ENCODE data around the gene FOXO6. TPM values are rescaled to one million over a fixed set of nuclear protein-coding genes. Genes with fewer than 3 reads are reported as not detected.

FOXO6 gene
- total and polyA plus RNA-seq, 2 of the 13 experiments (the other 11 are each of a cell fraction or from before 2014, with no cell fraction given), result 0.13 TPM; not detected in 1

DNA sequence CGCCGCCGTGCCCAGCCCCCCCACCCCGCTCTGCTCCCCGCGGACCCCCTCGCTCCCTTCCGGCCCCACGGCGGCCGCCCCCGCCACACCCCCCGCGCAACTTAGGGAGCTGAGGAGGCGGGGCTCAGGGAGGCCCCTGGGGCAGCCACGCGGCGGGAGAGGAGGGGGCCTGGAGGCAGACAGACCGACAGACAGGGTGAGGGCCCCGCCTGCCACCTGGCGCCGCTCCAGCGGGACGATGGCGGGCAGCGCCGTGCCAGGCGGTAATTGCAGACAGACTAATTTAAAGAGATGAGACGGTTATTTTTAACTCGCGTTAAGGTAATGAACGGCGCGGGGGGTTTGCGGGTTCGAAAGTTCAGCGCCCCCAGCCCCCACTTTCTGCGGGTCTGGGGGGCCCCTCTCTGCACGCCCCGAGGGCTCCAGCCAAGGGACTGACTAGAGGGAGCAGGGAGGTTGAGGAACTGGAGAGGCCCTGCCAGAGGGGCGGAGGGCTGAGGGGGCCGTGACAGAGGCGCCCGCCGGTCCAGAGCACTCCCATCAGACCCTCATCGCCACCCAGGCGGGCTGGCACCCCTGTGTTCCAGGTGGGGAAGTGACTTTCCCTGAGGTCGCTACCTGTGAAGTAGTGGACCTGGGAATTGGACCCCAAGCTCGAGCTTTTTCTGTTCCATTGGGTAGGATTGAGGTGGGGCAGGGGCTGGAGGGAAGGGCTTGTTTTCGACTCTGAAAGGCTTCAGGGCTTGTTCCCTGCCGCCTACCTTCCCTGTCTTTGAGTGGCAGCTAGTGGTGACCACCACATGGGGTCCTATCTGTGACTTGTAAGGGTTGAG lies 5.4 kb downstream of the FOXO6 start (continued):
- TF ChIP-seq HNRNPLL (IDR thresholded peaks at IDR 0.05; ENCODE audit: low read depth, low read length, poor library complexity, severe bottlenecking) (no peak), ZNF768 (CRISPR knock-in tag; IDR thresholded peaks at IDR 0.05) (no peak)

DNA sequence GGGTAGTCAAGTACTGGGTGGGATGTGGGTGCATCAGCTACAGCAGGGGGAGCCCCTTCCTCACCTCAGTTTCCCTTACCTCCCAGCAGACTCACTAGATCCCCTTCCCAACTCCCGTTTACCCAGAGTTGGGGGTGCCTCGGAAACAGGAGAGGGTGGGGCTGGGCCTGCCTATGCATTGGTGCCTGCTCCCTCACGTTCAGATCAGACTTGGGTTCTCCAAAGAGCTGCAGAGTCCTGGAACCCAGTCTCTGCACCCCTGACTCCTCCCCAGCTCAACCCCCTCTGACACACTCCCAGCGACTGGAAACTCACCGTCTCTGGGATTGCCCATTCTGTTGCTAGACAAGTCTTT lies 6.0 kb downstream of the FOXO6 start:
- WGBS (ENCODE audit: low lambda C conversion rate), result 80% methylated on average over 2 of the region's 5 CpGs
- no TSS peak for BruUV-seq (replicated peaks)
- peaks cover 9 to 27% of the 10 kb centered on the region in 2 experiments for H3K27me3 ChIP-seq (ENCODE audit: control insufficient read depth in 1 of 2, insufficient read depth in 2 of 2, low read length in 2 of 2)
- no peak overlapping the region for H3K27ac ChIP-seq (ENCODE audit: extremely low read length, insufficient read depth, low read length)
- H4K20me1 ChIP-seq (ENCODE audit: insufficient read depth, low read length), result peaks cover 3% of the 10 kb centered on the region; the same call in 1 of the 2 replicates
- no peak for ATAC-seq
- no peaks in the 10 kb centered on the region for H3K36me3 ChIP-seq (replicated peaks in 1 of 2; ENCODE audit: control insufficient read depth in 1 of 2, insufficient read depth in 2 of 2, low read length in 2 of 2)
- POLR2A ChIA-PET, result no interaction called here
- no peaks in the 10 kb centered on the region for H3K79me2 ChIP-seq (ENCODE audit: insufficient read depth, low read length)
- no peak for FAIRE-seq
- H2AFZ ChIP-seq (ENCODE audit: low read length), result no peak overlapping the region
- H3K4me1 ChIP-seq (ENCODE audit: insufficient read depth, low read length), result peaks cover 23% of the 10 kb centered on the region
- H3K4me2 ChIP-seq (ENCODE audit: low read depth, low read length), result no peak overlapping the region
- CTCF ChIA-PET (ENCODE audit: low intra/inter-chr PET ratio, low total read pairs), result no interaction called here
- DNase-seq (ENCODE audit: low spot score), result no peak
- no peaks in the 10 kb centered on the region for H3K9me3 ChIP-seq (ENCODE audit: low read length)
- in situ Hi-C loops (cut with HindIII; ENCODE audit: extremely low pct_ligation_motif_present, low pct_unique_long_range_greater_than_20kb), result no loop called here
- TF ChIP-seq ZNF205 (CRISPR knock-in tag; IDR thresholded peaks at IDR 0.05) (no peak), THAP11 (CRISPR knock-in tag; IDR thresholded peaks at IDR 0.05) (no peak), HOXA5 (CRISPR knock-in tag; IDR thresholded peaks at IDR 0.05) (no peak), ZSCAN20 (CRISPR knock-in tag; IDR thresholded peaks at IDR 0.05; ENCODE audit: borderline replicate concordance) (no peak), KMT2B (CRISPR knock-in tag; IDR thresholded peaks at IDR 0.05) (no peak), POLR2AphosphoS2 (IDR thresholded peaks at IDR 0.05; ENCODE audit: low read depth, low read length) (no peak), HES4 (CRISPR knock-in tag; IDR thresholded peaks at IDR 0.05; ENCODE audit: borderline replicate concordance) (no peak), NKX3-1 (CRISPR knock-in tag; IDR thresholded peaks at IDR 0.05) (no peak), HNRNPK (IDR thresholded peaks at IDR 0.05; ENCODE audit: low read depth, low read length, poor library complexity, severe bottlenecking) (no peak)
- TF ChIP-seq, protein P1, sequence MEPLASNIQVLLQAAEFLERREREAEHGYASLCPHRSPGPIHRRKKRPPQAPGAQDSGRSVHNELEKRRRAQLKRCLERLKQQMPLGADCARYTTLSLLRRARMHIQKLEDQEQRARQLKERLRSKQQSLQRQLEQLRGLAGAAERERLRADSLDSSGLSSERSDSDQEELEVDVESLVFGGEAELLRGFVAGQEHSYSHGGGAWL (CRISPR knock-in tag; IDR thresholded peaks at IDR 0.05), result no peak
- H3K9ac ChIP-seq (ENCODE audit: insufficient read depth, low read depth, low read length), result no peak overlapping the region
- intact Hi-C loops (cut with micrococcal nuclease; ENCODE audit: unreplicated experiment), result no loop called here
- H3K4me3 ChIP-seq (replicated peaks in 1 of 3; ENCODE audit: insufficient read depth in 1 of 3, low read depth in 2 of 3, low read length in 3 of 3), result no peak overlapping the region

Data from HepG2 (cell line).